HG03354 (cell line): Measurements from ENCODE around the gene PRDM7.

Source experiments
- ATAC-seq: cut with Tn5 transposase; IDR thresholded peaks from one replicate; pipeline ENCODE4 v1.9.1; 2021; ENCODE audit warnings: mild to moderate bottlenecking; ENCODE audit not compliant: unreplicated experiment, poor library complexity, severe bottlenecking

Gene PRDM7

GRCh38 chr16:90041896-90042473 is 35.1 kb downstream of the PRDM7 start:
- ATAC-seq: no peak

- no peak for ATAC-seq
Measured at GRCh38 chr16:90040152-90041023, 36.7 kb downstream of the PRDM7 start.

GRCh38 chr16:90037276-90037675 is 39.9 kb downstream of the PRDM7 start:
- ATAC-seq: no peak

GRCh38 chr16:90035902-90036301 is 41.2 kb downstream of the PRDM7 start:
- no peak for ATAC-seq

GRCh38 chr16:90034504-90034903 is 42.6 kb downstream of the PRDM7 start:
- ATAC-seq: no peak

- no peak for ATAC-seq
Measured at GRCh38 chr16:90033387-90033786, 43.7 kb downstream of the PRDM7 start.

GRCh38 chr16:90032674-90033331 is 44.3 kb downstream of the PRDM7 start:
- ATAC-seq: no peak

- ATAC-seq: no peak
Measured at GRCh38 chr16:90031931-90032673, 45.0 kb downstream of the PRDM7 start.

GRCh38 chr16:90031186-90031930 is 45.8 kb downstream of the PRDM7 start:
- ATAC-seq: no peak

GRCh38 chr16:90028985-90029384 is 48.1 kb downstream of the PRDM7 start:
- no peak for ATAC-seq

GRCh38 chr16:90027611-90028010 is 49.5 kb downstream of the PRDM7 start:
- ATAC-seq: no peak

GRCh38 chr16:90026135-90026534 is 51.0 kb downstream of the PRDM7 start:
- ATAC-seq: no peak

- no peak for ATAC-seq
Measured at GRCh38 chr16:90023078-90023447, 54.1 kb downstream of the PRDM7 start.

GRCh38 chr16:90022209-90023077 is 54.7 kb downstream of the PRDM7 start:
- ATAC-seq: peak; percentile 75

- no peak for ATAC-seq
Measured at GRCh38 chr16:90020838-90021382, 56.2 kb downstream of the PRDM7 start.

GRCh38 chr16:90020260-90020837 is 56.8 kb downstream of the PRDM7 start:
- no peak for ATAC-seq

GRCh38 chr16:90019543-90020259 is 57.4 kb downstream of the PRDM7 start:
- no peak for ATAC-seq
